NK-92 (cell line): ENCODE measurements around the gene CD58.

Experiments
- DNase-seq: peaks from one replicate; lab custom pipeline; 2025; ENCODE audit not compliant: unreplicated experiment; lab: John Stamatoyannopoulos, UW

The CD58 gene

DNA sequence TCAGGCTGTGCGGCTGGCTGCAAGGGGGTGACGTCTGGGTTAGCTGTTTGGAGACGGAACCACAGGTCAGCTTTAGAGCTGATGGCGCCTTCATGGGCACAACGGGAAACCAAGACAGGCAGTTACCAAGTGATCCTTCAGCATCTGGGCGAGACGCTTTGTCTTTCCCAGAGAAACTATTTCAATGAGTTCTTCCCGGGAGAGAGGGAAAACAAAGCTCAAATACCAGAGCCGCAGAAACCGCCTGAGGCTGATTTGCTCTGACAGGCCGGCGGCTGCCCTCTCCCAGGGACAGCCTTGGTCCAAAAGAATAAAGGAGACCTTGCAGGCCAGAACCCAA lies 76.5 kb downstream of the CD58 start:
- no peak for DNase-seq

DNA sequence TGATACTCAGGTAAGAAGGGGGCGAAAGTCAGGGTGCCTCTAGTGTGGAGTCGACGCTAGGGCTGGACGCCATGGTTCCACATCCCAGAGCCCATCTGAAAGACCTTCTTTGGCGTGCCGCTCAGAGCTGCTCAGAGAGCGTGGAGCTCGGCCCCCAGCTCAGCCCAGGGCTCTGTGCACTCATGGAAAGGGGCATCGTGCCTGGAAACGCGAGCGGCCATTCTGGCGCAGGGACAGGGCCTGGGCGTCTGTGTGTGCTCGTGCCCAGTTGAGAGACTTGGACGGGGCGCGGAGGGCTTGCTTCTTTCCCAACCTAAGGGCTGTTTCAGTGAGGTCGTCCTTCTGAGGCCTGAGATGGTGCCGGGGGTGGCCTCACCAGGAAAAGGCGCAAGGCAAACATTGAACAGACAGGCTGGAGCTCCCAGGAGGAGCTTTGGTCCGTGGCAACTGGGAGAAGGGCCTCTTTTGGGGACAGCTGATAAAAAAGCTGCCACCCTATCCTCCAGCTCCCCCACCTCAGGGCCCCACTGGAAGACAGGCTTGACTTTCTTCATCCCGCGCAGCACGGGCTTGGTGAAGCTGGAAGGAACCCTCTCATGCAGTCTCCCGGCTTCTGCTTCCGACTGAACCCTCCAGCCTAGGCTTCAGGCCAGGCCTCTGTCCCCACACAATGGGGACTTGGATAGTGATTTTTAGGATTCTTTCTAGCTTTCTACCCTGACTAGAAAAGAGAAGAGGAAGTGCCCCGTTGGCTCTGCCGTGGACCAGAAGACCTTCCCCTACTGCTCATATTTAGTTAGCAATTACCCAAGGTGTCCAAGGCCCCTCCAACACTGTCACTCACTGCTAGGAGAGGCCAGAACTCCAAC lies 77.1 kb downstream of the CD58 start:
- no peak for DNase-seq

DNA sequence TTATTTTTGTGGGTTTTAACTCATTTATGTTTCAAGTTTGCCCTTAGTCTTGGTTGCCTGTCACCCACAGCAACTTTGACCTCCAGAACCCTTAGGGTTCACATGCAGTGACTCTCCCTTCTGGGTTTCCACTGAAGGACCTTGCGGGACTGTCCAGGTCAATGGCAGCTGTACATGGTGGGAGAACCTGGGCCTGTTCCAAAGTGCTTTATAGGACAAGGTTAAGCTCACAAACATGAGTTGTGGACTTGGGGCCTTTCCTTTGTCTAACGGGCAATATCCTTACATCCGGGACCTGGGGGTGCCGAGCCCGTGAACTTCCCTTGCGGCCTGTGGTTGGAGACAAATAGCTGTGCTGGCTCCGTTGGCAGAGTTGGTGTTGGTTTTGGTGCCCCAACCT lies 77.8 kb downstream of the CD58 start:
- DNase-seq: no peak

DNA sequence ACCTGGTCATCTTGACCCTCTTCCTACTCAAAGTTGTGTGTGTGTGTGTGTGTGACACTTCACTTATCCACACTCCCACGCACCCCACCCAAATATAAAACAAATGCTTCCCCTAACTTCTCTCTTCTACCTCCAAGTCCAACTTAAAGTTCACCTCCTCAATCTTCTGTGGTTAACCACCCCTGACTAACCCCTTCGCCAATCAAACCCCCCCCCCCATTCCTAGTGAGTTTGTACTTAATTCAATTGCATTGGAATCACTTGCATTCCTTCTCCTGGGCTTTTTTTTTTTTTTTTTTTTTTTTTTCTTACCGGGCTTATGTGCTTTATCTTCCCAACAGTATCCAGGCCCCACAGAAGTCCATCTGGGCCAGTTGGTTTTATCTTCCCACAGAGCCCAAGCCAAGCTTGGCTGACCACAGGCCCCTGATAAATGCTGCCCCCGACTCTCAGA lies 78.4 kb downstream of the CD58 start:
- no peak for DNase-seq

DNA sequence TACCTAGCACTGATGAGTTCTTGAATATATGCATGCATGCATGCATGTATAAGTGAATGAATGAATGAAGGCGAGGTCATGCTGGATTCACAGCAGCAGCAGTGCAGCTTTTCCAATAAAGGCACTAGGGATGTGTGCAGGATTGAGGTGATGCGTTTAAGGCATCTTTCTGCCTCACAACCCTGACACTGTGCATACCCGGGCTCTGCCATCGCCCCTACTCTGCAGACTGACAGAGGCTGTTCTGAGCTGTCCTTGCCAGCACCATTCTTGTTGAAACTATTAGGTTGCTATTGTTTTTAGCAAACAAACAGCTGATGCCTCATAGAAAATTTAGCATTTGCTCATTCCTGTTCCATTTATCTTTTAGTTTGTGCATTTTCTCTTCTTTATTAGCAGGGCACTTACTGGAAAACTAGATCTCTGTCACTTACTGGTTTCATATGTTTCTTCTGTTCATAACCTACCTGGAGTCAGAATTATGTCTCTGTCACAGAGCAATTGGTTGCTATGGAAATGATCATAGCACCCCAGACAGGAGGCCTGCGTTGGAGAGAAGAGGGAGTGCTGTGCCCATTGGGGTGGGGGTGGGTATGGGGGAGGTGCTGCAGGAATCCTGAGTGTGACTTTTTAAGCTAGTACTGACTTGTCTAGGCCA lies 79.0 kb downstream of the CD58 start:
- DNase-seq: no peak

DNA sequence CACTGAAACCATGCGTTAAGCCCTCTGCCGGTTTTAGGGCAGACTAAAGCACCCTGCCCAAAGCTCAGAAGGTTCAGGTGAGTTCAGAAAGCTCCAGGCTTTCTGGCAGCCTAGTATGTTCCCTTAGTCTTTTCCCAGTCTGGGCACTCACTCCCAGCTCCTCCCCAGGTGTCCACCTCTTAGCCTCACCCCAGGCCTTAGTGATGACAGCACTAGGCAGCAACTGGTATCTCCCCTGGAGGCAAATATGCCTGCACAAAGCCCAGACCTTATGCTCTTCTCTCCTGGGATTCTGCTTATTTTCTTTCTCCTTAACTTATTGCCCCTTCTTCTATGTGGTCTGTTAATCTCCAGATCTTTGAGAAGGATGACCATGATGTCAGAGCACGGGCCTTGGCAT lies 80.2 kb downstream of the CD58 start:
- no peak for DNase-seq

DNA sequence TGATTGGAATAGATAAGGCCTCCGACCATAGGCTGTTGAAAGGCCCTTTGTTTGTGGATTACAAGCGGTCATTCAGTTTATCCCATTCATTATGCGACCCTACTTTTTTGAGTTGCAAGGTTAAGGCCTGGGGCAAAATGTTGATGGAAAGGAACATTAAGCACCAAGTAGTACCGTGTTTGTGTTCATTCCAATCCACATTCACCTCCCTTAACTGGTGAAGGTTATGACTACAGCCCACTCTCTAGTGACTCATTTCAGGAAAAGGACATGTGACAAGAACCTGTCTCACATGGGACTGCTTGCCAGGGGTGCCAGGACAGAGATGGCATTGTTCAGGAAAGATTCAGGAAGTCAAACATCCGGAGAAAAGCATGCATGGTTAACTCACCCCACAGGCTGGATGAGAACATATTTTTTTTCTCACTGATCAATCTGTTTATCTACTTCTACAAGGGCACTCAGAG lies 81.6 kb downstream of the CD58 start:
- no peak for DNase-seq

DNA sequence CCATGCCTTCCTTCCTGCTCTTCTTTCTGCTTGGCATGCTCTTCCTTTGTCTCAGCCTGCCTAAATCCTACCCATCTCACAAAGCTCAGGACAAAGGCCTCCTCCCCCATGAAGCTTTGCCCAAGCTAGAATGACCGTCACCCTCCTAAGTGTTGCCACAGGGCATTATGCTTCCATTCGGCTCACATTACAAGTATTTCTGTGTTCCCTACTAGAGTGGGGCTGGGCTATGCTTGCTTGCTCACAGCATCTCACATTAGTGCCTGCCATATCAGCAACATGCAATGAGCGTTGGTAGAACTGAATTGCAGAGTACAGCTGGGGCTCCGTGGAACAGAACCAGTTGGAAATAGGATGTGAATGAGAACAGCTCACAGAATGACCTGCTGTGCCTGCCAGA lies 82.8 kb downstream of the CD58 start:
- DNase-seq: no peak

DNA sequence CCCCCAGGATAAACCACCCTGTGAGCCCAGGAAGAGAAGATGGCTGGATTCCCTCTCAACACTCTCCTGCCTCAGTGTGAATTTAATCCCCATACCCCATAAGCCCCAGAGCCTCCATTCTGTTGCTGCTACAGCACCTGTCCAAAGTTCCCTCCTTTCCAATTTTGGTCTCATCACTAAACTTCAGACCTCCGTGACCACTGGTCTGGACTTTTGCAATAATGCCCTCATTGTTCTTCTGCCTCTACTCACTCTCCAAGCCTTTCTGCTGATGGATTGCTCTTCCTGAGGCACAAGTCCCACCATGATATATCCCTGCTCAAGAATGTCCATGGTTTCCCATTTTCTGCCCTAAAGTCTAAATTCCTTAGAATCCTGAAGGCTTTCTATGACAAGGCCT lies 83.2 kb downstream of the CD58 start:
- no peak for DNase-seq

DNA sequence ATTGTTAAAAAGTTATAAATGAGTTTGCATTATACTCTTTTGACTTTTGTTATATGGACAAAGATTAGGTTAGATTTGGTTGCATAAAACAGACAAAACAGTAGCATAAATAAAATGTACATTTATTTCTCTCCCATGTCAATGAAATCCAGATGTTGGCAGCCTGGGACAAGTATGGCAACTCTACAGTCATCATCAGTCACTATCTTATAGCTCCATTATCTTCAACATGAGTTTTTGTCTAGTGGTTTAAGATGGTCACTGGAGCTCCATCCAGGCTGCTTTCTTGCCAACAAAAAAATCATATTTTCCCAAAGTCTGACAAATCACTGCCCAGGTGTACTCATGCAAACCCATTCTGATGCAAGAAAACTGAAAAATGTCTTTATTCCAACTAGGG lies 83.8 kb downstream of the CD58 start:
- no peak for DNase-seq

DNA sequence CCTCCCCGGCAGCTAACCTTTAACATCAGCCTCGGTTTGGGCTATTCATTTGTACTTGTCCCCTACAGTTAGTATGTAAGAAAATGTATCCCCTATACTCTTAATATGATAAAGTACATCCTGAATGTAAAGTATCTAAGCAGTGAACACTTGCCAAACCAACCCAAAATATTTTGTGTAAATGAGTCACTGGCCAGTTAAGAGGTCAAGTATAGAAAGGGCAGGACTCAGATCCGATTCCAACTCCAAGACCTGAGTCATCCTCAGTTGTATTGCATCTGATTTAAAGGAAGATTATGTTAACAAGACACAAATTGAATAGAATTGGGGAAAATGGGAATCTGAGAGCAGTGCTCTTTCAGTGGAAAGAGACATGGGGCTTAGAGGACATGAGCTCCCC lies 84.4 kb downstream of the CD58 start:
- no peak for DNase-seq

DNA sequence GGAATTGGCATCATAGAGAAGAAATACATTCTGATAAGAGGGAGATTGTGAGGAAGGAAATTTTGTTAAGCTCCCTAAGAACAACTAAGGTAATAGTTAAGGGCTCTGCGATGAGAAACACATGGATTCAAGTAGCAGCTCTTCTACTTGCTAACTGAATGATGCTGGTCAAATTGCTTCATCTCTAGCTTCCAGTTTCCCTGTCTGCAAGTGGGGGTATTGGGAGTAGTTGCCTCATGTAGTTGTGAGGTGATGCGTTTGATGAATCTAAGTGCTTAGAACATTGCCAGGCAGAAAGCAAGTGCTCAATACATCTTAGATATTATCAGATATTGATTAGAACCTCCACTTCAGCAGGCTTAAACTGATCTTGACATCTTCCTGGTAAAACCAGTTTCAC lies 84.8 kb downstream of the CD58 start:
- DNase-seq: no peak

DNA sequence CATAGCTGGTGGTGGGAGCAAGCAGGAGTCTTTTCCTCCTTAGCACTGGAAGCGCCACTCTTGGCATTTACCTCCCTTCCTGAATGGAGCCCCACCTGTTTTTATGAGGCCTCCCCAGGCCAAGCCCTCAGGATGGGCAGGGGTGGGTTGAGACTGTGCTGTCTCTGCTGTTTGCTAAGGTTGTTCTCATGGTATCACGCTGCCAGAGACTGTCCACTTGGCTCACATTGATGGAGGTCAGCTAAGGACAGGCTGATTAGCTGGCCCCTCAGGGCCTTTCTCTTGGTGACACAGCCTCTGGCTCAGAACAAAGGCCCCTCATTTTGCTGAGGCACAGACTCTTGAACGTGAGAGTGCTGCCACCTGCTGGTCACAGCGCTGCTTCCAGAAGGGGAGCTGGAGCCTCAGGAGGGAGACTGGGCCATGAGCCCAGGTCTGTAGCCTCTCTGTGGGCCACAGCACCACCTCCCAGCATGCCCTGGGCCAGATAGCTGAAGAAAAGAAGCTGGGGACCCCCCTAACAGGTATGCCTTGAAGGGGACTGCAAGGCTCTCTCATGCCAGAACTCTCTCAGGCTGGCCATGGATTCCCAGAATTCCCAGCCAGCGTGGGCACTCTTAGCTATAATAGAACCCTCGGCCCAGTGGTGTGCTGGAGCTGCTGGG lies 85.6 kb downstream of the CD58 start:
- no peak for DNase-seq

DNA sequence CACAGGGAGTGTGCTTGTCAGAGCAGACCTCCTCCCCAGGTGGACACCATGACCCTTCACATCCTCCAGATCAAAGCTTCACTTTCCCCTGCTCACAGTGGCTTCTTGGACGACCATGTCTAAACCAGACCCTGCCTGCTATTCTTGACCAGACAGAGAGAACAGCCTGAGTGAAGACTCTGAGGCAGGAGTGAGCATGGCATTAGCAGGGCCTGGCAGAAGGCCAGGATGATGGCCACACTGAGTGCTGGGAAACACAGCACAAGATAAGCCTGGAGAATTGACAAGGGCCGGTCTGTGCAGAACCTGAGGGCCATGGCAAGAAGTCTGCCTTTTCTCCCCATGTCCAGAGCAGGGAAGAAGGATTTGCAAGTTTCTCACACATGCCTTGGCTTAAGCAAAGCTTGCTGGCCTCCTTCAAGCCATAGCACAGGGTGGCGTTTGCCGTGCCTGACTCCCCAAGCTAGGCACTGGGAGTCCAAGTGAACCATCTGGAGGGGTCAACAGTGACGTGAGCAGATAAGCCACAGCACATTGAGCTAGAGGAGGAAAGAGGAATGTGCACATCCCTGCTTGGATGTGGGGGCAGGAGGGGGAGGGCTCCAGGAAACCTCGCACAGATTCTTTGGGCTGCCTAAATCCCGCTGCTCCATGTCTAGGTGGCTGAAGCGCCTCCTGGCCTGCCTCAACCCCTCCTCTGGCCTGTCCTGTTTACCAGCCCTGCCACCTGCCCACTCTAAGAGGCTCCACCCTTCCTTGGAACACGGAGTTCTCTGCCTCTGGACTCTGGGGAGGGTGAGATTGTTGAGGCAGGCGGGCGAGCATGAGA lies 87.1 kb downstream of the CD58 start:
- no peak for DNase-seq

DNA sequence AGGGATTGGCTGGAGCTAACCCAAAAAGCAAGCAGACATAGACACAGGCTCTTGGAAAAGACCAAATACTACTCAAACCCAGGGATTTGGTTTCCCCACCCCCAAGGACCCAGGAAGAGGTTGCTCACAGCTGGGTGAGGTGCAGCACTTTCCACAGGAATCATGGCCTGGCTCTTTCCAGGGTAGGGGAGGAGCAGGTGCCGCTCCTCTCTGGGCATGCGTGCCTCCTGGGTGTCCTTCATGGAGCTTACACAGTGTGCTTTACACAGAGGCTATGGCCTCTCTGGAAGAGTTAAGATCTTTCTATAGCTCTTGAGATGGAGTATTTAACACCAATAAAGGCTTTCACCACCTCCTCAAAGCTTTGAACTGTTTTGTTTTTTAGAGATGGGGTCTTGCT lies 88.3 kb downstream of the CD58 start:
- no peak for DNase-seq

DNA sequence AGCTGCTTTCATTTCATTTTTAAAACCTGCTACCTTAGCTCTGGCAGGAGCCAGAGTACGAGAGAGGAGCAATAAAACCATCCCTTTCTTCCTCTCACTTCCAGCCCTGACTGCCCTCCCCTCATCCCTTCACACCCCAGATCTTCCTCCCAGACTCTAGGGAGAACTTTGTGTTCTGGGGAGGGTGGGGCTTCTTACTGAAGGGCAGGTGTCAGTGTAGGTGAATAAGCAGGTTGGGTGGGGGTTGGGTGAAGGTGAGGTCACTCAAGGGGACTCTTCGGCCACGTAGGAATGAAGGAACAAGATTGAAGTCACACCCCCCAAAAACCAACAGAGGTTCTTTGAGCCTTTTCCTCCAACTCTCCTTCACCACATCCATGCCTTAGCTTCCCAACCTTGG lies 88.9 kb downstream of the CD58 start:
- no peak for DNase-seq

DNA sequence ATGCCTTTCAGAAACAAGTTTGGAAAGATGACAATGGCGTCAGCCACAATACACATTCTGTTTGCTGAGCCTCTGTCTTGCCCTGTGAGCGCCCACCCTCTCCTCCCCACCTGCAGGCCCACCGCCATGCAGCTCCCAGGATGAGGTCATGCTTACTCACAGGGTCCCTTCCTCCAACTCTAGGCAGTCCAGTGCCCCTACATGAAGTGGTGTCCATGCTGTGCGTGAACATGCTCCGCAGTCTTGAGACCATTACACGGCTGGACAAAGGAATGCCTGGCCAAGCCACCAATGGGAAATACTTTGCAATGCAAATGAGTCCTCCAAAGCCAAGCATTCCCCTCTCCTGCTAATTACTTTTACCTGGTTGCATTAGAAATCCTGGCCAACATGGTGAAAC lies 92.2 kb downstream of the CD58 start:
- DNase-seq: no peak

DNA sequence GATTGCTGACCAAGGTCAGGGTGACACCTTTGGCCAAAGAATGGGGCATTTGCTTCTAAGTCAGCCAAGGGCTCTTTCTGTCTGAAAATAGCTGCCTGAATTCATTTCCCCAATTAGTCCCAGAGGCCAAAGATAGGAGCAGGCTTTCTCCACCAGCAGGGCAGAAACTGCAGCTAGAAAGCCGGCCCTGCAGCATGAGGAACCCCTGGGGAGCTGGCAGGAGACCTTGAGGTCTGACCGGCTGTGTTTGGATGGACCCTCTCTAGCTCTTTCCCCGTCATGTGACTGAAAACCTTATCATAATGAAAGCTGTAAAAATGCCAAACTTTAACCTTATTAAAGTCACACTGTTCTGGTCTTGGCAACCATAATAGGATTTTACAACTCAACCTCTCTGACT lies 93.4 kb downstream of the CD58 start:
- DNase-seq: no peak

DNA sequence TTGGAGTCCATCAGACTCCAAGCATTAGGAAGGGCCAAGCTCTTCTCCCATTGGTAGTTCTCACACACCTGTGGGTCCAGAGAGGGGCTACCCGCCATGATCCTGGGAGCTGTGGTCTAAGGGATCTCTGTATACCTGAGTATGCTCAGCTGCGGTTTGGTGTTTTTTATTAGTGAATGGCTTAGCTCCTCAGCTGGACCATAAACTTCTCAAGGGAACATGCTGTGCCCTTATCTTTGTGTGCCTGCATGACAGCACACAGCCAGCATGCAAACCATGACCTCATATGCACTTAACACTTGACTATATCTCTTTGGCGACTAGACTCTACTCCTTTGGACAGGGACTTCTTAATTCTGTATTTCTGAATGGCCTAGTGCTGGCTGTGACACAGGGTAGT lies 94.5 kb downstream of the CD58 start:
- no peak for DNase-seq

DNA sequence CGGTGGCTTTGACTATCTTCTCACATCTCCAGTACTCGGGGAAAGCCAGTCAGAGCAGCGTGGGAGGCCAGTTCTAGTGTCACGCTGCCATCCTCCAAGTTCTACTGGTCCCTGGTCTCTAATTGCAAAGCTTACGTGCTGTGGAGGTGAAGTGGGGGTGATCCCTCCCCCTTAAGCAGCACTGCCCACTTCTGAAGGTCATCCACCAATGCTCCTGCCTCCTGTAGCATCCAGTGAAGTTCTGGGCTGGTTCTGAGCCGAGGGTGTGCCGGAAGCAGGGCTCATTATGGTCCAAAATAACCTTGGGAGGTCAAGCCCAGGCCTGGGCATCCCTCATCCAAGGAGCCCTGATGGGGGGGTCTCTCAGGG lies 95.0 kb downstream of the CD58 start:
- no peak for DNase-seq
